Measurements from ENCODE around the gene TET2. TPM values are rescaled to one million over a fixed set of nuclear protein-coding genes. Genes with fewer than 3 reads are reported as not detected.
A peak's percentile ranks its signal among the peaks of the same experiment; 100 is the strongest.

The TET2 gene
- 5.4 and 18.8 TPM in 2 replicates for total RNA-seq

GRCh38 chr4:105146276-105147015, at the start of gene TET2:
Gene TET2 (plus strand): TSS chr4:105146876. CDS start chr4:105233943, 87,067 bp downstream.
- peak; percentile 79 for DNase-seq (ENCODE audit: low read depth)

DNA sequence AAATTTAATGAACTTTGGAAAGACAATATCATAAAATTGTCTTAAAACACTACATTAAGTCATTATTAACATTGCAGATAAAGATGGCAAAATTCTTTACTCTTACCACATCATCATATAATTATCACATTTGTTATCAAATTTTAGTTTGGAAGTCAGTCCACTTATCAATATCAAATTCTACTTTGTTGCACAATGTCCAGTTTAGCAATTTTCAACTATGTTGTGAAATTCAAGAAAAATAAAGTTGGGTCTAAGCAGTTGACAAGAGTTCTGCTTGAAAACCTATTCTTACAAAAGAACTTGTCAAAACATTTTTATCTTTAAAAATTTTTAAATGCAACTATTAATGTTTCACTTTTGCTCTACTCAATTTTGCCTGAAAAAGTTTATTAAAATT, 44.7 kb upstream of the TET2 start:
- DNase-seq (ENCODE audit: low read depth): no peak

GRCh38 chr4:105106426-105106825, 40.2 kb upstream of the TET2 start:
- no peak for DNase-seq (ENCODE audit: low read depth)

GRCh38 chr4:105107095-105107856, 39.4 kb upstream of the TET2 start:
- no peak for DNase-seq (ENCODE audit: low read depth)

- DNase-seq (ENCODE audit: low read depth): no peak
These were observed 37.7 kb upstream of the TET2 start for GRCh38 chr4:105108971-105109370.

DNA sequence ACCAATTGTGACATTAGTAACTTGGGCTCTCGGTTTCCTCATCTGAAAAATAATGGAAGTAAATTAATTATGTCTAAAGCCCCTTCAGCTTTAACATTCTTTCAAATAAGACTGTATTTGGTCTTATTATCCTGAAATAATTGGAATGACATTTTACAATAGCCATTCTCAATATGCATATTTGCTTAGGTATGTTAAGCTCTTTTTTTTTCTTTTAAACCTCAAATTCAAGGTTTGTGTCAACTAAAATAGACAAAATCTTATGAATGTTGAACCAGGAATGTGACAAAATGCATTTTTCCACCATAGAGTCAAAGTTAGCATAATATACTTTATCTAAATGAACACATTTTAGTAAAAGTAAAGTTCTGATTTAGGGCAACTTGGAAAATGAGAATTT, 34.4 kb upstream of the TET2 start:
- DNase-seq (ENCODE audit: low read depth): no peak

DNA sequence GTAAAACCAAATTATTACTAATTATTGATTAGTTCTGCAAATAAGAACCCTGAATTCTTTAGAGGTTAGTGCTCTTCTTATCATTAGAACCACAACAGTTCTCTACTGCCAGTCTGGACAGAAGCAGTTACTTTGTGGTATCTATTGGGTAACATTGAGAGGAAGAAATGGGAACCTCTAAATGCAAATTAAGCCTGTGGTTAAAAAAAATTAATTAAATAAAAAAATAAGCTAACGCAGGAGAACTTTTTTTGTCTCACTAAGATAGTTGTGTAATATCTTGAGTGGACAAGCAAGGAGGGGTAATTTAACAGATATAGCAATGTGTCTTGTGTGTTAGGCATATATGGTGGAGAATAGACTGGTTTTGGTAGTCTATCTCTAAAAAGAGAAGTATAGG, 32.9 kb upstream of the TET2 start:
- DNase-seq (ENCODE audit: low read depth): peak; percentile 36

- DNase-seq (ENCODE audit: low read depth): no peak
These were observed 29.9 kb upstream of the TET2 start for GRCh38 chr4:105116616-105117319.

DNA sequence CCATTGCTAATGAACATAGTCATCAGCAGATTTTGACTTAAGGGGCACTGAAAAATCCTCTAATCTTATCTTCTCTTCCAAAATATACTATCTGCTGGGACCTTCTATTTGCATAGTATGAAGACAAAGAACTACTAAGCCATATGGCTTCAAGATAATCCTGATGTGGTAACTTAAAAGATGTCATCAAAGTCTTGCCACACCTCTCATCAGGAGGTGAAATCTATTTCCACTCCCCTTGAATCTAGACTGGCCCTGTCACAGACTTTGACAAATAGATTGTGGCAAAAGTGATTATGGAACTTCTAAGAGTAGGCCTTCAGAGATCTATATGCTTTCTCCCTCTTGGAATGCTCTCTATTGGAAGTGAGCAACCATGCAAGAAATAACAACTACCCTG, 27.3 kb upstream of the TET2 start:
- no peak for DNase-seq (ENCODE audit: low read depth)

- DNase-seq (ENCODE audit: low read depth): no peak
These were observed 26.1 kb upstream of the TET2 start for GRCh38 chr4:105120626-105121025.

- DNase-seq (ENCODE audit: low read depth): peak; percentile 69
These were observed 24.3 kb upstream of the TET2 start for GRCh38 chr4:105122350-105122749.

- peak; percentile 43 for DNase-seq (ENCODE audit: low read depth)
These were observed 20.1 kb upstream of the TET2 start for GRCh38 chr4:105126311-105127169.

- DNase-seq (ENCODE audit: low read depth): no peak
These were observed 19.6 kb upstream of the TET2 start for GRCh38 chr4:105127170-105127445.

DNA sequence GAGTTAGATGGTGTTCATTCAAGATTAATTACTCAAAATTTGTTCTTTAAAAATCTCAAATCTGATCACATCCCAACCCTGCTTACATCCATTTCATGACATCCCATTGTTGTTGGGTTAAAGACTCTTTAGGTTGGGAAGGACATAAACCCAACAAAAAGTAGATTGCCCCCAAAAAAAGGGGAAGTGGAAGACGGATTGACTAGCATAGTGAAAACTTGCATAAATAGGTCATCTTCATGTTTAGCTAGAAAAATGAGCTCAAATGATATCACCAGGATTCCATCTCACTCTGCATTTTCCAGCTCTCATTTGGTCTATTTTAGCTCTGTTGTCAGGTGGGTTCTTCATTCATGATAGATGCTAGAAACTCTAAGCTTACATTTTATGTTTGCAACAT, 18.5 kb upstream of the TET2 start:
- DNase-seq (ENCODE audit: low read depth): no peak

GRCh38 chr4:105129286-105130040, 17.2 kb upstream of the TET2 start:
- no peak for DNase-seq (ENCODE audit: low read depth)

GRCh38 chr4:105130945-105131344, 15.7 kb upstream of the TET2 start:
- no peak for DNase-seq (ENCODE audit: low read depth)

- no peak for DNase-seq (ENCODE audit: low read depth)
These were observed 12.7 kb upstream of the TET2 start for GRCh38 chr4:105133976-105134375.

- no peak for DNase-seq (ENCODE audit: low read depth)
These were observed 10.9 kb upstream of the TET2 start for GRCh38 chr4:105135785-105136184.

DNA sequence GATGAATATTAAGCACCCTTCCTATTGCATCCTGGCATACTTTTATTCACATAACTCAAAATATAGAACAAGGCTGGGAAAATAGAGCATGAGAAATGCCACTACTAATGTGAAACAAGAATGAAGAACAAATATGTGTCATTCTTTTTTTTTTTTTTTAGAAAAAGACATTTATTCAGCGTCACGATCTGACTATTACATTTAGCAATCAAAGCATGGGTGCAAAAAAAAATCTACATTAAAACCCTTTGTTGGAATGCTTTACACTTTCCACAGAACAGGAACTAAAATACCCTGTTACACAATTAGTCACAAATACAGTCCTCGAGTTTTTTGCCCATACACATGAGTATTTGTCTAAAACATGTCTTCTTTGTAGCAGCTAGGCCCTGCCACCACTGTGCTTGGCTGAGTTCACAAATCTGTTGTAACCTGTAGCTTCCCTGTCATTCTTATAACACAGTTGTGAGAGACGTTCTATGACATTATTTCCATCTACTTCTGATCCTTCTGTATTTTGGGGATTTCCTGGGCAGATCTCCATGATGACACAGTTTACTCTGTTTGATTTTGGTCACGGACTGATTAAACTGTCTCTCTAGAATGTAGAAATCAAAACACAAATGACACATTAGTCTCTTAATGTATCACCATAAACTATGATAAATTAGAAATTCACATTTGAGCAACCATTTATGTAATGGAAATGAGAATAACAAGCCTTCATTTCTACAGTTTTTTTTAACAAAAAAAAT, 9.4 kb upstream of the TET2 start:
- no peak for DNase-seq (ENCODE audit: low read depth)

DNA sequence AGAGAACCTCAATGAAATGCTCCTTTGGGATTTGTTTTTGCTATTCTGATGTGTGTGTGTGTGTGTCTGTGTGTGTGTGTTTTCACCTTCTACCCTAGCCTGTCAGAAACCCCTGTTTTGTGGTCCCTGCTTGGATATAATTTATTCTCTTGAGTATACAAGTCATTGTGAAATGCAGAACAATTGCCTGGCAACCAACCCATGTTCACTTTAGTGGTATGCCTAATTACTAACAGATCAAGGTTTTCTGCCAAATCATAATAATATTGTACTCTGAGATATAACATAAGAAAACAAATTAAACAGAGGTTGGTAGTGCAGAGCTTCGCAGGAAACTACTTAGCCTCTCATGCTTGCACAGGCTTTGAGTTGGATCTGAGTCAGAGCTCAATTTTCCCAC, 7.0 kb upstream of the TET2 start:
- DNase-seq (ENCODE audit: low read depth): no peak

All from renal cortical epithelial cell (primary cell).